ENCODE results near the gene SSMEM1.

DNA sequence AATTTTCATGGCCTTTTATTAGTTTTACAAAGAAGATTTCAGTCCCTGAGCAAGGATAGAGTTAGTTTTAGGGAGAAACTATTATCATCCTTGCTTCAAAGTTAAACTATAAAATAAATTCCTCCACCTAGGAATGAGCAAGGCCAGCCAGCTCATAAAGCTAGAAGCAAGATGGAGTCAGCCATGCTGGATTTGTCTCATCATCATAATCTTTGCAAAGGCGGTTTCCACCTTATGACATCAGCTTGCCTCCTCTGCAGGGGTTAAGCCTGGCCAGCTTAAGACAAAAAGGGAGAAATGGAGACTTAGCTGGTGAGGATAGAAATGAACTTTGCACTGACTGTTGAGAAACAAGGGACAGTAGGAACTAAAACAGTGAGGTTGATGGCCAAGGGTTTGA is 18.7 kb downstream of the SSMEM1 start:
- TF ChIP-seq, protein P1, sequence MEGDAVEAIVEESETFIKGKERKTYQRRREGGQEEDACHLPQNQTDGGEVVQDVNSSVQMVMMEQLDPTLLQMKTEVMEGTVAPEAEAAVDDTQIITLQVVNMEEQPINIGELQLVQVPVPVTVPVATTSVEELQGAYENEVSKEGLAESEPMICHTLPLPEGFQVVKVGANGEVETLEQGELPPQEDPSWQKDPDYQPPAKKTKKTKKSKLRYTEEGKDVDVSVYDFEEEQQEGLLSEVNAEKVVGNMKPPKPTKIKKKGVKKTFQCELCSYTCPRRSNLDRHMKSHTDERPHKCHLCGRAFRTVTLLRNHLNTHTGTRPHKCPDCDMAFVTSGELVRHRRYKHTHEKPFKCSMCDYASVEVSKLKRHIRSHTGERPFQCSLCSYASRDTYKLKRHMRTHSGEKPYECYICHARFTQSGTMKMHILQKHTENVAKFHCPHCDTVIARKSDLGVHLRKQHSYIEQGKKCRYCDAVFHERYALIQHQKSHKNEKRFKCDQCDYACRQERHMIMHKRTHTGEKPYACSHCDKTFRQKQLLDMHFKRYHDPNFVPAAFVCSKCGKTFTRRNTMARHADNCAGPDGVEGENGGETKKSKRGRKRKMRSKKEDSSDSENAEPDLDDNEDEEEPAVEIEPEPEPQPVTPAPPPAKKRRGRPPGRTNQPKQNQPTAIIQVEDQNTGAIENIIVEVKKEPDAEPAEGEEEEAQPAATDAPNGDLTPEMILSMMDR (conservative IDR thresholded peaks at IDR 0.05; ENCODE audit: low read depth, low read length), result no peak
- no peak for TF ChIP-seq FOS (IDR thresholded peaks at IDR 0.05; ENCODE audit: low read depth, low read length)
- no peak for TF ChIP-seq POLR2A (IDR thresholded peaks at IDR 0.05; ENCODE audit: low read depth, low read length)
- TF ChIP-seq RAD21 (IDR thresholded peaks at IDR 0.05; ENCODE audit: low read length), result no peak
- TF ChIP-seq RFX5 (IDR thresholded peaks at IDR 0.05; ENCODE audit: low read depth, low read length), result no peak
- no peak for TF ChIP-seq BHLHE40 (IDR thresholded peaks at IDR 0.05; ENCODE audit: low read depth, low read length)
- TF ChIP-seq SMC3 (IDR thresholded peaks at IDR 0.05; ENCODE audit: low read depth, low read length), result no peak
- no peak for TF ChIP-seq CEBPB (IDR thresholded peaks at IDR 0.05; ENCODE audit: low read depth, low read length)

Data from IMR-90 (cell line).